ENCODE results near the gene CHCHD1.
"Not testable (repeated sequence)": the region's sequence is repeated elsewhere in the genome, so short reads cannot be mapped to it uniquely, and the experiment has no call there.

The CHCHD1 gene

GRCh38 chr10:73769396-73769795 is 12.5 kb upstream of the CHCHD1 start:
- no peak for DNase-seq (ENCODE audit: low spot score)

DNA sequence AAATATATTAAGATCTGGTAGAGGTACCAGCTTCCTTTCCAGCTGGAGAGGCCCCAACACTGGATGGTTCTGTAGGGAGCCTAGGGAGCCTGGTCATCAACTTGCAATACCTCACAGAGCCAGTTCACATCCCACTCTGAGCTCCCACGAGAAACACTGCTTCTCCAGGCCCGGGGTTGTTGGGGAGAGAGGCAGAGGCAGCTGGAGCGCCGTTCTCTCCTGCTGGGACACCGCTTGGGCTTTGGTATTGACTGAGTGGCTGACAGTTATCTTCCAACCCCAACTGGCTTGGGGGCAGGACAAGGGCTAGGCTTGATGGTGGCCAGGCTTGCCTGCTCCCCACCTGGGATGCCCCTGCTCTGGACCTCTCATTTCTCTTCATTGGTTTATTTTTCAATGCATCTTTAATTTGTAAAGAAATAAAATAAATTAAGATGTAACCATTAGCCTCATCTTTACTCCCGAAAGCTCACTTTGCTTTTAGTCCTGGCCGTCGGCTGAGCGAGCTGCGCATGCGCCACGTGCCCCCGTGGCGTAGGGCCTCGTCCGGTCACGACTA is 10.0 kb upstream of the CHCHD1 start:
- DNase-seq (ENCODE audit: low spot score), result peak; percentile 83

GRCh38 chr10:73772281-73773151 is 9.3 kb upstream of the CHCHD1 start:
- peak; percentile 70 for DNase-seq (ENCODE audit: low spot score)

DNA sequence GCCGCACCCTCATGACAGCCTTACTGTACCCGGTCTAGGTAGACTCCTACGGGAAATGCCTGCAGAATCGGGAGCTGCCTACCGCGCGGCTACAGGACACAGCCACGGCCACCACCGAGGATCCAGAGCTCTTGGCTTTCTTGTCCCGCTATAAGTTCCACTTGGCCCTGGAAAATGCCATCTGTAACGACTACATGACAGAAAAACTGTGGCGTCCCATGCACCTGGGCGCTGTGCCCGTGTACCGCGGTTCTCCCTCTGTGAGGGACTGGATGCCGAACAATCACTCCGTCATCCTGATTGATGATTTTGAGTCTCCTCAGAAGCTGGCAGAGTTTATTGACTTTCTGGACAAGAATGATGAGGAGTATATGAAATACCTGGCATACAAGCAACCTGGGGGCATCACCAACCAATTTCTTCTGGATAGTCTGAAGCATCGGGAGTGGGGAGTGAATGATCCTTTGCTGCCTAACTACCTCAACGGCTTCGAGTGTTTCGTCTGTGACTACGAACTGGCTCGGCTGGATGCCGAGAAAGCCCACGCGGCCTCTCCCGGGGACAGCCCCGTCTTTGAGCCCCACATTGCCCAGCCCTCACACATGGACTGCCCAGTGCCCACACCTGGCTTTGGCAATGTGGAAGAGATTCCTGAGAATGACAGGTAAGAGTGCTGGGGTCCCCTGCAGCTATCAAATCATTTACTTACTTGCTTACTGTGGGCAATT is 8.5 kb upstream of the CHCHD1 start:
- no peak for DNase-seq (ENCODE audit: low spot score)

DNA sequence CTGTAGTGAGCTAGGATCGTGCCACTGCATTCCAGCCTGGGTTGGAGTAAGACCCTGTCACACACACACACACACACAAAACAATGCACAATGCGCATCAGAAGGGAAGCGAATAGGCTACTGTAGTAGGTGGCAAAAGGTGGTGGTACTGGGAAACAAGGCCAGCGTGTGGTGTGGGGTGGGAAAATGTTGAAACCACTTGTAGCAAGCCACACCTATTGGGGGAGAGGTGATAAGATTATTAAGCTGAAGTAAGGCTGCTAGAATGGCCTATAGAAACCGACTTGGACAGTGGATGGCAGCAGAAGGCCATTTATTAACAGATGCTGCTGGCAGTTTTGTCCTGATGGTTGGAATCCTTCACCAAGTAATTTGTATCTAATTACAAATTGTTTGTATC is 7.2 kb upstream of the CHCHD1 start:
- peak; percentile 51 for DNase-seq (ENCODE audit: low spot score)

DNA sequence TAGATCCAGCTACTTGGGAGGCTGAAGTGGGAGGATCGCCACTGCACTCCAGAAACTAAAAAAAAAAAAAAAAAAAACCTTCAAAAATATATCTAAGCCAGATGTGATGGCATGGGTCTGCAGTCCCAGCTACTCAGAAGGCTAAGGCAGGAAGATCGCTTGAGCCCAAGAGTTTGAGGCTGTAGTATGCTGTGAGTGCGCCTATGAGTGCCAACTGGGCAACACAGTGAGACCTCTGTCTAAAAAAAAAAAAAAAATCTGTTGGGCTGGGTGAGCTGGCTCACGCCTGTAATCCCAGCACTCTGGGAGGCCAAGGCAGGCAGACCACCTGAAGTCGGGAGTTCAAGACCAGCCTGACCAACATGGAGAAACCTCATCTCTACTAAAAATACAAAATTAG is 2.8 kb upstream of the CHCHD1 start:
- no peak for DNase-seq (ENCODE audit: low spot score)

DNA sequence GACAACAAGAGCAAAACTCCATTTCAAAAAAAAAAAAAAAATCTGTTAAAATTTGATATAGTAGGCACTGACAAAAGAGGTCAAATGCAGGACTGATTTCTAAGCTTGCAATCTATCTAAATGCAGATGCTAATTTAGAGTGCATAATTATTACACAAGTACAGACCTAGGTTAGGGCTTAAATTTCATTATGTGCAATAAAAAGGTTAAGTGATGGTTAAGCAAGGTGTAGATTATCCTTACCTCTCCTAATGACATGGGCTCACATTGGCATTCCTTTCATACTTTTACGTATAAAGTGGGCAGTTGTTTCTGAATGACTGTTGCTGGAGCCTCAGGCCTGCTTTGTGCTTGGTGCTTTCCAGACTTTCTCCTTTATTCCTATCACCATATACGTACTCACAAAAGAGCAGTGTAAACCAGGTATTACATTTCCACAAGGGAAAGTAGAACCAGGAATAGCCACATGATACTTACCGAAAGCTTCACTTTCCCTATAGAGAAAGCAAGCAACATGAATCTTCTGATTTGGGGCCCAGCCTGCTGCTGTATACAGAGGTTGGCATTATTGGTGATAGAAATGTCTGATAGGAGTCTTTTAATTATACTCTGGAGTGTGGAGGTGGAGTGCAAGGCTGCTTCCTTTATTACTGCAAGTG is 2.2 kb upstream of the CHCHD1 start:
- DNase-seq (ENCODE audit: low spot score), result no peak

GRCh38 chr10:73780301-73780700 is 1.5 kb upstream of the CHCHD1 start:
- no peak for DNase-seq (ENCODE audit: low spot score)

- no peak for DNase-seq (ENCODE audit: low spot score)
Observed at GRCh38 chr10:73780966-73781365, 882 bp upstream of the CHCHD1 start.

GRCh38 chr10:73781548-73781878 is 335 bp upstream of the CHCHD1 start:
- no peak for DNase-seq (ENCODE audit: low spot score)

DNA sequence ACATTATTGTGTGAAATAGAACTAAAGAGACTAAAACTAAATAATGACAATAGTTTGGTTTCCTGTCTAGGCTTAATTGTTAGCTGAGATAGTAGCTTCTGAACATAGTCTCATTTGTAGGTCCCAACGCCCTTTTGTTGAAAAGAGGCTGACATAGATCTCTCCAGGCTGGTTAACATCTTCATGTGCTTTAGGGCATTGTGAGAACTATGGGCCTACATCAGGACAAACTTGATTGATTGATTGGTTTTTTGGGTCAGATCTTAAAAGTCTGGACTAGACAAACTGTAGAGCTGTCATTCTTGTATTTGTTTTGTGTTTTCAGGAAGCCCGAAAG is 869 bp downstream of the CHCHD1 start:
- no peak for DNase-seq (ENCODE audit: low spot score)

DNA sequence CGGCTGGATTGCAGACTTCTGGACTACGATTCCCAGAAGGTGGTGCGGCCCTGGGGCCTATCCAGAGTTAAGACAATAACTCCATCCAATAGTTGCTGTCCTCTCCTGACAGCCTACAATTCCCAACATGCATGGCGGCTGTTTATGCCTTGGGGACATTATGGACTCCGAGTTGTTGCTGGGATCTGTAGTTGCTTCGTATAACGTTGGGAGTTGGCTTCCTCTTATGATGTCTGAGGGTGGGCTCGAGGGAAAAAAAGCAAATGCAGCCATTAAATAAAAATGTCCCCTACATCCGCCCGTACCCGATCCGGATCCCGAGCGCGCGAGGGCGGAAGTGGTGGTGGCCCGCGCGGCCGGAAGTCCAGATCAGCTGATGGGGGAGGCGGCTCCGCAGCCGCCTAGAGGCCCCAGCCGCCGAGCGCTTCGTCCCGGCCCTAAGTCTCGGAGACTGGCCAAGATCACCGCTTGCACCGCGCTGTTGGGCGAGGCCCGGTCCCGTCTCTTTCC is 3.4 kb downstream of the CHCHD1 start, which contains the start of gene ZSWIM8:
TSS of gene ZSWIM8 (plus strand) at position 396 of the 510 bp plus-strand sequence. CDS start 273 bp downstream, outside the sequence.
- peak; percentile 100 for DNase-seq (ENCODE audit: low spot score)

GRCh38 chr10:73785721-73786511 is 4.1 kb downstream of the CHCHD1 start:
- no peak for DNase-seq (ENCODE audit: low spot score)

DNA sequence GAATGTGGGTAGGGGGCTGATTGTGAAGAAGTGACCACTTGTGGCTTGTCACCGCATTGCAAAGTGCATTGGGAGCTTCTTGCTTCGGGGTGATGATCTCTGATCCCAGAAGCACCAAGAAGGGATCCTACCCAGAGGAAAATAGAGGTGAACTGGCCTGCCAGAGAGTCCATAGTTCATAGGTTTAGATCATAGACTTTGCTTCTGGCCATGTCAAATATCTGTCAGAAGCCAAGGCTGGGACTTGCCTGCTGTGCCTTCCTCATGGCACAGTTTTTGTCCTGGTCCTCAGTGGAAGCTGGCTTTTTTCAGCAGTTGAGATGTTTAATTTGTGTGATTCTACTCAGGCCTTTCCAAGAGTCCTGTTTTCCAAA is 4.7 kb downstream of the CHCHD1 start:
- no peak for DNase-seq (ENCODE audit: low spot score)

GRCh38 chr10:73787031-73787800 is 5.4 kb downstream of the CHCHD1 start:
- not testable (repeated sequence) for DNase-seq (ENCODE audit: low spot score)

- DNase-seq (ENCODE audit: low spot score), result no peak
Observed at GRCh38 chr10:73788864-73789658, 7.2 kb downstream of the CHCHD1 start.

DNA sequence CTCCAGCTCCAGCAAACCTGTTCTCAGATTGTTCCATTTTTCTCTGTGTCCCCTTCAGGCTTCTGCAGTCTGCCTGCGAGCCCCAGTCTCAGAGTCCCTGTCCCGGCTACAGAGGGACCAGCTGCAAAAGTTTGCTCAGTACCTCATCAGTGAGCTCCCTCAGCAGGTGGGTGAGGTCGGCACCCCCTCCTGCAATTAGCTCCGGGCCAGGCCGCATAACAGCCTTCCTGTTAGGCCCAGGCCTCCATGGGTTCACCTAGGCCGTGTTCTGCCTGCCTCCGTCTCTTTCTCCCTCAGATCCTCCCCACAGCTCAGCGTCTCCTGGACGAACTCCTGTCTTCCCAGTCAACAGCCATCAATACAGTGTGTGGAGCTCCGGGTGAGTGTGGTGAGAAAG is 7.8 kb downstream of the CHCHD1 start:
- DNase-seq (ENCODE audit: low spot score), result no peak

DNA sequence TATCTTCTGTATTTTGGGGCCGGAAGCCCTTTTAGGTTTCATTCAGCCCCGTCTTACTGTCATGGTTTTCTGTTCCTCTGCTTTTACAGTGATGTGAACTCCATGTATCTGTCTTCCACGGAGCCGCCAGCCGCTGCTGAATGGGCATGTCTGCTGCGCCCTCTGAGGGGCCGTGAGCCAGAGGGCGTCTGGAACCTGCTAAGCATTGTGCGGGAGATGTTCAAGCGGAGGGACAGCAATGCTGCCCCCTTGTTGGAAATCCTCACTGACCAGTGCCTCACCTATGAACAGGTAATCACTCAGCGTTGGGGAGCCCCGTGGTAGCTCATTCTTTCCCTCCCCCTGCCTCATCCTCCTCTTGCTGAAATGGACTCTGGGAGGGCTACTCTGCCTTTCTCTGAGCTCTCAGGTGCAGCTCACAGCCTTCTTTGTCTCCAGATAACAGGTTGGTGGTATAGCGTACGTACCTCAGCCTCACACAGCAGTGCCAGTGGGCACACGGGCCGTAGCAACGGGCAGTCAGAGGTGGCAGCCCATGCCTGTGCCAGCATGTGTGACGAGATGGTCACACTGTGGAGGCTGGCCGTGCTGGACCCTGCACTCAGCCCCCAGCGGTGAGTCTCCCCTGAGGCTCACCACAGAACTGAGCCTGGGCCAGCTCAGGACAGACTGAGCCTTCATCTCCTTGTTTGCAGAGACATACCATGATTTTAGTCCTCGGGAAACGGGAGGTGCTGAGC is 9.2 kb downstream of the CHCHD1 start:
- DNase-seq (ENCODE audit: low spot score), result no peak

- no peak for DNase-seq (ENCODE audit: low spot score)
Observed at GRCh38 chr10:73791871-73792400, 10.1 kb downstream of the CHCHD1 start.

All from pons (tissue), 1 donor.